ENCODE results near the gene PDZK1IP1. TPM values are rescaled to one million over a fixed set of nuclear protein-coding genes. Genes with fewer than 3 reads are reported as not detected.
"Not testable (repeated sequence)": the region's sequence is repeated elsewhere in the genome, so short reads cannot be mapped to it uniquely, and the experiment has no call there.

The PDZK1IP1 gene
- total and polyA plus RNA-seq, 7 experiments from 2014 or later: not detected

DNA sequence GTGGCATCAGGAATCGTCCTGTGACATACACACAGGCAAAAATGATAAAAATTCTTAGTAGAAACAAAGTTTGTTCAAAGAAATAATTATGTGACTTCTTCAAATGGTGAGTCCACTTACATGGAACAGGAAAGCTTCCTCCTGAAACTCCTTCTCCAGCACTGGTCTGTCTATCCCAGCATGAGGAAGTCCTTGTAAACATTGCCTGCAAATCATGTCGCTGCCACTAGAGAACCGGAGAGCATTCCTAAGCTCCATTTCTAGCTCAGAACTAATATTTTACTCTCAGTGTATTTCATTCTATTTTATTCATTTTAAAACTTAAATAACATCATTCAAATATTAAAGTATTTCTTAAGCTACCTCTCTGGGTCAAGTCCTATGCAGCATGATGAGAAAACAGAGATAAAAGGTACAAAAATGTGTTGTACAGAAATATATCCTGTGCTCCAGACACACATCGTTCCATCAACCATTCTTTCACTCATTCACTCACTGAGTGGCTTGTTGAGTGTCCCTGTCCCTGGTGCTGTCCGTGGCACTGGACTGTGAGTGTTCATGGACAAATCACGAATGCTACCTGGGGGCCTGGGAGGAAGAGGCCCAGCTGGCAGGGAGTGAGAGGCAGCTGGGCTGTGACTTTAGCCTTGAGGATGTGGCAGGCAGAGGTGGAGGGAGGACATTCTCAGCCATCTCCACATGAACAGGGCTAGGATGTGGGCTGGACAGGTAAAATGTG, 42.6 kb downstream of the PDZK1IP1 start:
- Mint-ChIP-seq H3K36me3 (no peaks in the 10 kb centered on the region), H3K27me3 (peaks cover 0 to 47% (median 26%) of the 10 kb centered on the region in 5 donors)

DNA sequence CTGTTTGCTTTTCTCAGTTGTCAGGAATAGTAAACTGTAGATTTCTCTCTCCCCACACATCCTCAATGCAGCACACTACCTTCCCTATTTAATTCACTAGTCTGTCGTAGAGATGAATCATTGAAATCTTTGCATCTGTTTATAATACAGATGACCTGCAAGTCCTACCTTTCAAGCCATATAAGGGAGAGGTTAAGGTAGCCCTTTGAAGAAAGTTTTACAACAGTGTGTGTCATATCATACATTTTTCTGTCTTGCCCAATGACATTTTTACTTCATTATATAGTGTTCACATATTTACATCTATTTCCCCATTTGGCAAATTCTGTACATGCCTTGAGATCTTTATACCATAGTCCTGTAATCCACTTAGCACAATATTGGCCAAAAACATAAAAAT, 43.3 kb downstream of the PDZK1IP1 start:
- not testable (repeated sequence) for H3K27ac Mint-ChIP-seq, H3K36me3 Mint-ChIP-seq

More for the DNA sequence above, 42.6 kb downstream of the PDZK1IP1 start:
- no peaks in the 10 kb centered on the region for H3K4me1 ChIP-seq (ENCODE audit: control insufficient read depth in 2 of 2, insufficient read depth in 2 of 2, low read length in 2 of 2)
- no peak for DNase-seq
- H3K27ac ChIP-seq (ENCODE audit: low read depth, low read length): no peak overlapping the region
- H3K4me3 ChIP-seq (ENCODE audit: low read length): no peak overlapping the region
- ATAC-seq: no peak
- Mint-ChIP-seq H3K27ac (no peak overlapping the region), H3K4me1 (no peaks in the 10 kb centered on the region), H3K4me3 (no peak overlapping the region), H3K9me3 (peaks cover 0 to 6% (median 0%) of the 10 kb centered on the region in 11 donors)
- ChIA-PET POLR2A (no interaction called here), CTCF (no interaction called here)
- intact Hi-C loops (cut with micrococcal nuclease): loop anchor here in 1 of 2 donors (5.0 kb wide), 1 partner anchor 220 kb away; no protein-coding TSS in a partner anchor
- no peaks in the 10 kb centered on the region for H3K9me3 ChIP-seq (ENCODE audit: control insufficient read depth in 2 of 3, low read length in 3 of 3)
- no peaks in the 10 kb centered on the region for H3K27me3 ChIP-seq (ENCODE audit: control insufficient read depth in 2 of 2, insufficient read depth in 2 of 2, low read length in 2 of 2)
- H3K36me3 ChIP-seq (ENCODE audit: control insufficient read depth in 2 of 3, insufficient read depth in 3 of 3, low read length in 3 of 3): no peaks in the 10 kb centered on the region

DNA sequence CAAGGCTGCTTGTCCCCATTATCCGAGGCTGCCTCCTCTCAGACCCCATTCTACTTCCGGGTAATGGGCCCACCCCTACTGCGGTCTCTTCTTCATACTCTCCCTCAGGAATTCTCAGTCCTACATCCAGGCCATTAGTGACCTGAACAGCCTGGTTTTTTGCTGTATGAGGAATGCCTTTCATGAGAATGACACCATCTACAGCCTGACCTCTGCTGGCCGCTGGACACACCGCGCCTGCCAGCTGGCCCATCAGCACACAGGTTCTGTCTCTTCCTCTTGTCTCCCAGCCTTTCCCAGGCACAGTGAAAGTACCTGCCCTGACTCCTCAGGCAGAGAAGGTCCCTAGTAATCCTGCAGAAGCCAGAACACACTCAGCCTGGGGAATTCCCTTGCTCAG, 46.2 kb downstream of the PDZK1IP1 start:
- CTCF ChIA-PET; H3K36me3 ChIP-seq (ENCODE audit: control insufficient read depth in 2 of 3, insufficient read depth in 3 of 3, low read length in 3 of 3); H3K4me1 Mint-ChIP-seq; H3K27me3 ChIP-seq (ENCODE audit: control insufficient read depth in 2 of 2, insufficient read depth in 2 of 2, low read length in 2 of 2); H3K9me3 ChIP-seq (ENCODE audit: control insufficient read depth in 2 of 3, low read length in 3 of 3); H3K9me3 Mint-ChIP-seq; POLR2A ChIA-PET; intact Hi-C loops (cut with micrococcal nuclease); ATAC-seq; H3K36me3 Mint-ChIP-seq; DNase-seq; H3K4me3 Mint-ChIP-seq; H3K4me3 ChIP-seq (ENCODE audit: low read length); H3K27ac Mint-ChIP-seq; H3K4me1 ChIP-seq (ENCODE audit: control insufficient read depth in 2 of 2, insufficient read depth in 2 of 2, low read length in 2 of 2); H3K27ac ChIP-seq (ENCODE audit: low read depth, low read length): not testable (repeated sequence)
- peaks cover 0 to 26% (median 17%) of the 10 kb centered on the region in 5 donors for H3K27me3 Mint-ChIP-seq

More for the DNA sequence above, 43.3 kb downstream of the PDZK1IP1 start:
- H3K27ac ChIP-seq (ENCODE audit: low read depth, low read length); CTCF ChIA-PET; H3K36me3 ChIP-seq (ENCODE audit: control insufficient read depth in 2 of 3, insufficient read depth in 3 of 3, low read length in 3 of 3); ATAC-seq; POLR2A ChIA-PET; DNase-seq; H3K9me3 ChIP-seq (ENCODE audit: control insufficient read depth in 2 of 3, low read length in 3 of 3); H3K4me3 Mint-ChIP-seq; H3K4me3 ChIP-seq (ENCODE audit: low read length); H3K4me1 ChIP-seq (ENCODE audit: control insufficient read depth in 2 of 2, insufficient read depth in 2 of 2, low read length in 2 of 2); H3K9me3 Mint-ChIP-seq; H3K4me1 Mint-ChIP-seq; H3K27me3 ChIP-seq (ENCODE audit: control insufficient read depth in 2 of 2, insufficient read depth in 2 of 2, low read length in 2 of 2): not testable (repeated sequence)
- intact Hi-C loops (cut with micrococcal nuclease): loop anchor here in 1 of 2 donors (5.0 kb wide), 1 partner anchor 219 kb away; no protein-coding TSS in a partner anchor
- peaks cover 0 to 47% (median 24%) of the 10 kb centered on the region in 5 donors for H3K27me3 Mint-ChIP-seq

DNA sequence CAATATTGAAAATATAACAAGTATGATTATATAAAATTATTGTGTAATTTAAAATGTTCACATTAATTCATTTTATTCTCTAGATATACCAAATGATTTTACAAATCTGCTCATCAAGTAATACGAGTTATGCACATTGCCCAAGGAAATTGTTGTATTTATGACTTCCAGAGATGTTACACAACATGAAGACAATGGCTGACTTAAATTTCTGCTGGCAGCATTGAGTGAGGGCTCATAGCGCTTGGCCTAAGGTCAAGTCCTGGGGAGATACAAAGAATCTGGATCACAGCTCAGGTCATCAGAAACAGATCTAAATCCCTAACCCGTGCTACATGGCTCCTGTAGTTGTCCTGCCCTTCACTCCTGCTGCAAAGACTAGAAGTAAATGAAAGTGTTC, 49.5 kb downstream of the PDZK1IP1 start:
- H3K4me3 Mint-ChIP-seq; H3K4me1 ChIP-seq (ENCODE audit: control insufficient read depth in 2 of 2, insufficient read depth in 2 of 2, low read length in 2 of 2); H3K36me3 Mint-ChIP-seq; H3K27ac Mint-ChIP-seq; POLR2A ChIA-PET; DNase-seq; H3K36me3 ChIP-seq (ENCODE audit: control insufficient read depth in 2 of 3, insufficient read depth in 3 of 3, low read length in 3 of 3); ATAC-seq; H3K4me1 Mint-ChIP-seq; CTCF ChIA-PET; intact Hi-C loops (cut with micrococcal nuclease); H3K9me3 Mint-ChIP-seq; H3K27me3 ChIP-seq (ENCODE audit: control insufficient read depth in 2 of 2, insufficient read depth in 2 of 2, low read length in 2 of 2); H3K27ac ChIP-seq (ENCODE audit: low read depth, low read length); H3K9me3 ChIP-seq (ENCODE audit: control insufficient read depth in 2 of 3, low read length in 3 of 3); H3K4me3 ChIP-seq (ENCODE audit: low read length): not testable (repeated sequence)
- H3K27me3 Mint-ChIP-seq: peaks cover 2 to 19% (median 11%) of the 10 kb centered on the region in 5 donors

DNA sequence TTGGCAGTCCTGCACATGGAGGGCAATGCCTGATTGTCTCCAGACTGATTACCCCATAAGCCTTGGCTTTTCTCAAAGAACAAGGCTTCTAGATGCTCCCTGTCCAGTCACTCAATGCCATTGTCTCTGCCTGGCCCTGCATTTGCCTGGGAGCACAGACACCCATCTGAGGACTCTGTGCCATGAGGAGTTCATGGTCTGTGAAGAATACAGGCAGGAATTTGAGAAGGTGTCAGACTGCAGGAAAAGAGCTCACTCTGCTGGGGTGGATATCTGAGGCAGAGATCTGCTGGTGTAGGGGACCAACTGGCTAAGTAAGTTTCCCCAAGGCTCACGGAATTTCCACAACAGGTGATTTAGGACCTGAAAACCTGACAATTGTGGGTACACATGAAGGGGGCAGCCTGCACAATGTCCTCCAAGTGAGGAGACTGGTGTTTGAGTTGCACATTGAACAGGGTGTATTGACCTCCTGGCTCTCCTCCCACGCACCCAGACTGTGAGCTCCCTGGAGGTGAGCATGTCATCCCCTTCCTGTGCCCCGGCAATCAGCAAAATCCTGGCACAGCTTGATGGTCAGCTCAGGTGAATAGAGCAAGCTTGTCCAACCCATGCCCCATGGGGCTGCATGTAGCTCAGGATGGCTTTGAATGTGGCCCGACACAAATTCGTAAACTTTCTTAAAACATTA, 51.8 kb downstream of the PDZK1IP1 start:
- Histone ChIP-seq H3K27ac (ENCODE audit: low read depth, low read length) (no peak overlapping the region), H3K9me3 (ENCODE audit: control insufficient read depth in 2 of 3, low read length in 3 of 3) (no peaks in the 10 kb centered on the region), H3K4me1 (ENCODE audit: control insufficient read depth in 2 of 2, insufficient read depth in 2 of 2, low read length in 2 of 2) (no peaks in the 10 kb centered on the region), H3K27me3 (ENCODE audit: control insufficient read depth in 2 of 2, insufficient read depth in 2 of 2, low read length in 2 of 2) (no peaks in the 10 kb centered on the region), H3K4me3 (ENCODE audit: low read length) (no peak overlapping the region), H3K36me3 (ENCODE audit: control insufficient read depth in 2 of 3, insufficient read depth in 3 of 3, low read length in 3 of 3) (no peaks in the 10 kb centered on the region)
- H3K4me3 Mint-ChIP-seq: no peak overlapping the region
- no peaks in the 10 kb centered on the region for H3K4me1 Mint-ChIP-seq
- H3K36me3 Mint-ChIP-seq: no peaks in the 10 kb centered on the region
- peaks cover 7 to 26% (median 14%) of the 10 kb centered on the region in 5 donors for H3K27me3 Mint-ChIP-seq
- ATAC-seq (no peak), DNase-seq (no peak)
- CTCF ChIA-PET: no interaction called here
- POLR2A ChIA-PET: no interaction called here
- intact Hi-C loops (cut with micrococcal nuclease): no loop called here
- H3K27ac Mint-ChIP-seq: no peak overlapping the region
- H3K9me3 Mint-ChIP-seq: peaks cover 0 to 3% (median 0%) of the 10 kb centered on the region in 11 donors

DNA sequence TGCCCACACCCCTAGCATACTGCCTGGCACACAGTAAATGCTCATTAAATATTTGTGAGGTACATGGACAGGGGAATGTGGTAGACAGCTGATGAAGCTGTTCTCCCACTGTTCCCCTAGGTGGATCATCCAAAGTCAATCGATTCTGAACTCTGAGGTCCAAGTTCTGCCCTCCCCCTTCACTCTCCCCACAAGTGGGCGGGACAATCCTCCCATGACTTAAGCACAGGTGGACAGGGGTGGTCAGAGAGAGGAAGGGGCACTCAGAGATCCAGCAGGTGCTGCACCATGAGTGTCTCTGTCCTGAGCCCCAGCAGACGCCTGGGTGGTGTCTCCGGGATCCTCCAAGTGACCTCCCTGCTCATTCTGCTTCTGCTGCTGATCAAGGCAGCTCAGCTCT, 52.6 kb downstream of the PDZK1IP1 start, which contains the start of gene CYP4A22:
Gene CYP4A22, plus strand, starts transcription at position 244 of the 400 bp plus-strand sequence. Its CDS starts 45 bp downstream, at position 289.
- H3K4me3 ChIP-seq (ENCODE audit: low read length): no peak within 1 kb of the TSS
- no peak within 1 kb of the TSS for H3K27ac ChIP-seq (ENCODE audit: low read depth, low read length)
- H3K9me3 ChIP-seq (ENCODE audit: control insufficient read depth in 2 of 3, low read length in 3 of 3): no peaks in the 10 kb centered on the region
- ChIA-PET POLR2A (no interaction called here), CTCF (no interaction called here)
- H3K27ac Mint-ChIP-seq: no peak within 1 kb of the TSS
- H3K4me1 ChIP-seq (ENCODE audit: control insufficient read depth in 2 of 2, insufficient read depth in 2 of 2, low read length in 2 of 2): no peaks in the 10 kb centered on the region
- peaks cover 0 to 4% (median 0%) of the 10 kb centered on the region in 11 donors for H3K9me3 Mint-ChIP-seq
- DNase-seq (no peak), ATAC-seq (no peak)
- H3K27me3 ChIP-seq (ENCODE audit: control insufficient read depth in 2 of 2, insufficient read depth in 2 of 2, low read length in 2 of 2): no peaks in the 10 kb centered on the region
- no peak within 1 kb of the TSS for H3K4me3 Mint-ChIP-seq
- no peaks in the 10 kb centered on the region for H3K36me3 ChIP-seq (ENCODE audit: control insufficient read depth in 2 of 3, insufficient read depth in 3 of 3, low read length in 3 of 3)
- no peaks in the 10 kb centered on the region for H3K36me3 Mint-ChIP-seq
- no peaks in the 10 kb centered on the region for H3K4me1 Mint-ChIP-seq
- intact Hi-C loops (cut with micrococcal nuclease): no loop called here
- peaks cover 7 to 30% (median 15%) of the 10 kb centered on the region in 5 donors for H3K27me3 Mint-ChIP-seq
